ENCODE results near the gene NDEL1. TPM values are rescaled to one million over a fixed set of nuclear protein-coding genes. Genes with fewer than 3 reads are reported as not detected.

Gene NDEL1, protein sequence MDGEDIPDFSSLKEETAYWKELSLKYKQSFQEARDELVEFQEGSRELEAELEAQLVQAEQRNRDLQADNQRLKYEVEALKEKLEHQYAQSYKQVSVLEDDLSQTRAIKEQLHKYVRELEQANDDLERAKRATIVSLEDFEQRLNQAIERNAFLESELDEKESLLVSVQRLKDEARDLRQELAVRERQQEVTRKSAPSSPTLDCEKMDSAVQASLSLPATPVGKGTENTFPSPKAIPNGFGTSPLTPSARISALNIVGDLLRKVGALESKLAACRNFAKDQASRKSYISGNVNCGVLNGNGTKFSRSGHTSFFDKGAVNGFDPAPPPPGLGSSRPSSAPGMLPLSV
- 40.2 and 55.1 TPM in 2 replicates for total RNA-seq

DNA sequence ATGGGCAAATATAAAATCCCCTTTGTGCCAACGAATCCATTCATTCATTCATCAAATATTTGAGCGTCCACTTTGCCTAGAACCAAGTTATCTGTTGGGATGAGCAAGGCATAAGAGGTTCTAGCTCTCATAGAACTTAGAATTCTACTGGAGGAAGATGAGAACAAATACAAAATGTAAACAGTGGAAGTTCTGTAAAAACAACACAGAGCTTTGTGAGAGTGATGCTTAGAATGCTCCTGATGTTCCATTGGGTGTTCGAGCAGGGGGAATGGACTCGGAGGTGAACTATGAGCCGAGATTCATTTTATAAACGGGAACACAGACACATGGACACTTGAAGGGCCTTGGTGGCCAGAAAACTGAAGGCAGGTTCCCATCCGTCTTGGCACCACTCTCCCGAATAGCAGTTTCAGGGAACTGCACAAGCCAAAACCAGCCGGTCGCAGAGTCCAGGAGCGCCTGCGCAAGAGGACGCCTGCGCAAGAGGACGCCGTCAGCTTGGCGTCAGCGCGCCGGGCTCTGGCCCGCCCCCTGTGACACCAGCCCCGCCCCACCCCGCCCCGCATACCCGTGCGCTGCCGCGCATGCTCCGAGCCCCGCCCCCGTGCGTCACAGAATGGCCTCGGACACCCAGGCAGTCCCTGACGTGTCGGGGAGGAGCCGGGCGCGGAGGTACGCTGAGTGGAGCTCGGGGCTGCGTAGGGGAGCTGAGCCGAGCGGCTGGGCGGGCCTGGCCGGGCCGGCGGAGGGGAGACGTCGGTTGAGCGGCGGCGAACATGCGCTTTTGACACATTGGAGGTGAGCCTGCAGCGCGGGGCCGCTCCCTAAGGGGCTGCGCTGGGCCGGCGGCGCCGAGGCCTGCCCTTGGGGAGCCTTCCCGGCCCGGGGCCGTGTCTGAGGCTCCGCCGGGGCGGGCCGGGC, at the start of gene NDEL1:
TSS of gene NDEL1 (plus strand) at position 640 of the 924 bp plus-strand sequence. CDS start 8,388 bp downstream, outside the sequence.

GRCh38 chr17:8397636-8398035, 38.0 kb upstream of the NDEL1 start, which contains the start of gene RNF222:
RNF222 (minus strand) TSS chr17:8397827; CDS start chr17:8393461, 4,366 bp downstream.

Other genes starting within 250 kb of the NDEL1 start
- gene BORCS6, start 245.7 kb upstream of the NDEL1 start, total RNA-seq, result 9.8 and 12.1 TPM in 2 replicates
- gene AURKB, start 225.3 kb upstream of the NDEL1 start, total RNA-seq, result 71.2 and 82.5 TPM in 2 replicates
- 14.9 and 18.7 TPM in 2 replicates for gene CTC1, start 187.8 kb upstream of the NDEL1 start, total RNA-seq
- gene PFAS, start 186.6 kb upstream of the NDEL1 start, total RNA-seq, result 47.8 and 49.5 TPM in 2 replicates
- 35.9 and 45.9 TPM in 2 replicates for gene RANGRF, start 147.2 kb upstream of the NDEL1 start, total RNA-seq
- 1.7 and 2.5 TPM in 2 replicates for gene SLC25A35, start 140.5 kb upstream of the NDEL1 start, total RNA-seq
- 39.4 and 210 TPM in 2 replicates for gene ARHGEF15, start 125.6 kb upstream of the NDEL1 start, total RNA-seq
- not detected in 2 replicates for gene ODF4, start 96.0 kb upstream of the NDEL1 start, total RNA-seq
- gene RPL26, start 52.7 kb upstream of the NDEL1 start, total RNA-seq, result 3,525 and 3,955 TPM in 2 replicates
- gene RNF222, start 38.1 kb upstream of the NDEL1 start, total RNA-seq, result not detected in 2 replicates
- gene MYH10, start 194.8 kb downstream of the NDEL1 start, total RNA-seq, result 32.6 and 34.6 TPM in 2 replicates